Activated effector memory CD4-positive, alpha-beta T cell treated with anti-CD3 and anti-CD28 coated beads, Interleukin-2, amount 50 U/mL, for 16 hours (primary cell): Measurements from ENCODE around the gene HDAC4.

ENCODE experiments used
- DNase-seq: peaks from one replicate; pipeline ENCODE4 v3.0.0-alpha.2; 2020

HDAC4 gene

GRCh38 chr2:239111401-239112100 lies 289.3 kb downstream of the HDAC4 start:
- DNase-seq = no peak

- no peak for DNase-seq
Observed at GRCh38 chr2:239110595-239111048, 290.2 kb downstream of the HDAC4 start.

GRCh38 chr2:239109928-239110545 lies 290.8 kb downstream of the HDAC4 start:
- DNase-seq = no peak

GRCh38 chr2:239109041-239109927 lies 291.5 kb downstream of the HDAC4 start:
- no peak for DNase-seq

GRCh38 chr2:239108459-239108858 lies 292.4 kb downstream of the HDAC4 start:
- no peak for DNase-seq

GRCh38 chr2:239107936-239108335 lies 292.9 kb downstream of the HDAC4 start:
- no peak for DNase-seq

GRCh38 chr2:239106966-239107365 lies 293.9 kb downstream of the HDAC4 start:
- DNase-seq = no peak

- no peak for DNase-seq
Observed at GRCh38 chr2:239106314-239106908, 294.4 kb downstream of the HDAC4 start.

GRCh38 chr2:239105234-239105633 lies 295.6 kb downstream of the HDAC4 start:
- DNase-seq = no peak

- DNase-seq = no peak
Observed at GRCh38 chr2:239104800-239105199, 296.0 kb downstream of the HDAC4 start.

- DNase-seq = no peak
Observed at GRCh38 chr2:239103125-239104098, 297.4 kb downstream of the HDAC4 start.

GRCh38 chr2:239102266-239102665 lies 298.6 kb downstream of the HDAC4 start:
- no peak for DNase-seq

GRCh38 chr2:239101807-239102206 lies 299.0 kb downstream of the HDAC4 start:
- DNase-seq = no peak

GRCh38 chr2:239101071-239101470 lies 299.7 kb downstream of the HDAC4 start:
- DNase-seq = no peak

GRCh38 chr2:239099474-239099873 lies 301.3 kb downstream of the HDAC4 start:
- DNase-seq = no peak

GRCh38 chr2:239098288-239098970 lies 302.4 kb downstream of the HDAC4 start:
- DNase-seq = no peak

- no peak for DNase-seq
Observed at GRCh38 chr2:239097428-239097696, 303.5 kb downstream of the HDAC4 start.

GRCh38 chr2:239096676-239097427 lies 304.0 kb downstream of the HDAC4 start:
- no peak for DNase-seq

- DNase-seq = no peak
Observed at GRCh38 chr2:239095460-239096081, 305.2 kb downstream of the HDAC4 start.

- no peak for DNase-seq
Observed at GRCh38 chr2:239094867-239095266, 306.0 kb downstream of the HDAC4 start.
